GM23338 (cell line): ENCODE measurements around the gene DIPK1A. TPM values are rescaled to one million over a fixed set of nuclear protein-coding genes. Genes with fewer than 3 reads are reported as not detected.

ENCODE experiments used
- ATAC-seq: fragments of 200-7000 bp; cut with Tn5 transposase; 3 replicates; pipeline ENCODE4 v1.9.1; 2020
- DNase-seq: peaks from one replicate; pipeline ENCODE4 v3.0.0-alpha.2; 2015; ENCODE audit warnings: low spot score
- H2AFZ ChIP-seq: fragments of 200-600 bp; sonication (generic); 2 replicates; pipeline ENCODE4 v1.8.0; 2016; ENCODE audit warnings: antibody characterized with exemption, mild to moderate bottlenecking, moderate library complexity
- H3F3A ChIP-seq: fragments of 200-600 bp; sonication (generic); replicated peaks from 2 replicates; pipeline ENCODE4 v1.8.0; 2017; ENCODE audit warnings: antibody characterized with exemption, mixed run types, low read depth
- H3K27ac ChIP-seq: fragments of 200-600 bp; sonication (generic); 2 replicates; pipeline ENCODE4 v1.6.1; 2016; ENCODE audit warnings: low read depth
- H3K27me3 ChIP-seq: fragments of 200-600 bp; sonication (generic); 2 replicates; pipeline ENCODE4 v1.8.0; 2016; ENCODE audit warnings: mild to moderate bottlenecking, mixed run types, moderate library complexity; ENCODE audit not compliant: insufficient read depth
- H3K36me3 ChIP-seq: fragments of 200-600 bp; sonication (generic); 2 replicates; pipeline ENCODE4 v1.8.0; 2016; ENCODE audit warnings: mild to moderate bottlenecking; ENCODE audit not compliant: insufficient read depth
- H3K4me1 ChIP-seq: fragments of 200-600 bp; sonication (generic); 2 replicates; pipeline ENCODE4 v1.8.0; 2016; ENCODE audit warnings: mild to moderate bottlenecking, moderate library complexity; ENCODE audit not compliant: insufficient read depth
- H3K4me2 ChIP-seq: fragments of 200-600 bp; sonication (generic); 2 replicates; pipeline ENCODE4 v1.7.1; 2017; ENCODE audit warnings: mixed run types
- H3K4me3 ChIP-seq: fragments of 200-600 bp; sonication (generic); 2 replicates; pipeline ENCODE4 v1.6.1; 2016; ENCODE audit warnings: mixed run types
- H3K79me2 ChIP-seq: fragments of 200-600 bp; sonication (generic); replicated peaks from 2 replicates; pipeline ENCODE4 v1.8.0; 2017; ENCODE audit warnings: mild to moderate bottlenecking; ENCODE audit not compliant: insufficient read depth
- H3K9me2 ChIP-seq: fragments of 200-600 bp; sonication (generic); 2 replicates; pipeline ENCODE4 v1.8.0; 2017; ENCODE audit not compliant: insufficient read depth
- H4K20me1 ChIP-seq: fragments of 200-600 bp; sonication (generic); replicated peaks from 2 replicates; pipeline ENCODE4 v1.8.0; 2017; ENCODE audit warnings: mild to moderate bottlenecking; ENCODE audit not compliant: insufficient read depth
- H3K27ac Mint-ChIP-seq: 2 replicates; pipeline ENCODE4 v1.8.0; 2020; ENCODE audit warnings: inconsistent platforms, mild to moderate bottlenecking, moderate library complexity, mixed read lengths
- H3K27me3 Mint-ChIP-seq: 3 replicates; pipeline ENCODE4 v1.8.0; 2022; ENCODE audit warnings: low read depth, mild to moderate bottlenecking, moderate library complexity, mixed read lengths, inconsistent platforms; ENCODE audit not compliant: insufficient read depth, poor library complexity
- H3K36me3 Mint-ChIP-seq: 3 replicates; pipeline ENCODE4 v1.8.0; 2021; ENCODE audit warnings: low read depth, mild to moderate bottlenecking, inconsistent platforms, moderate library complexity, mixed read lengths
- H3K4me1 Mint-ChIP-seq: 3 replicates; pipeline ENCODE4 v1.8.0; 2020; ENCODE audit warnings: mild to moderate bottlenecking, inconsistent platforms, mixed read lengths
- H3K4me3 Mint-ChIP-seq: 3 replicates; pipeline ENCODE4 v1.8.0; 2021; ENCODE audit warnings: moderate library complexity, mild to moderate bottlenecking, inconsistent platforms, mixed read lengths
- H3K9me3 Mint-ChIP-seq: 3 replicates; pipeline ENCODE4 v1.8.0; 2020; ENCODE audit warnings: moderate library complexity, mild to moderate bottlenecking, inconsistent platforms, mixed read lengths
- CREB1 ChIP-seq: fragments of 250-450 bp; sonication (Bioruptor Pico); IDR thresholded peaks from 2 replicates; pipeline ENCODE4 v1.5.0; 2020; ENCODE audit warnings: low read depth, mild to moderate bottlenecking, moderate library complexity
- EZH2 ChIP-seq: fragments of 200-600 bp; sonication (generic); IDR thresholded peaks from one replicate; pipeline ENCODE4 v1.8.0; 2017; ENCODE audit warnings: antibody characterized with exemption, mild to moderate bottlenecking, low read depth; ENCODE audit not compliant: unreplicated experiment
- EZH2phosphoT487 ChIP-seq: fragments of 200-600 bp; sonication (generic); IDR thresholded peaks from one replicate; pipeline ENCODE4 v1.8.1; 2018; ENCODE audit warnings: antibody characterized with exemption; ENCODE audit not compliant: unreplicated experiment
- JUNB ChIP-seq: IDR thresholded peaks from one replicate; pipeline ENCODE4 v1.6.1; 2016; ENCODE audit warnings: antibody characterized with exemption; ENCODE audit not compliant: unreplicated experiment
- NANOG ChIP-seq: IDR thresholded peaks from 2 replicates; pipeline ENCODE4 v1.6.1; 2016; ENCODE audit warnings: antibody characterized with exemption, borderline replicate concordance
- POLR2AphosphoS5 ChIP-seq: IDR thresholded peaks from 2 replicates; pipeline ENCODE4 v1.6.1; 2016; ENCODE audit warnings: antibody characterized with exemption, low read depth
- STAT1 ChIP-seq: IDR thresholded peaks from one replicate; pipeline ENCODE4 v1.6.1; 2016; ENCODE audit warnings: antibody characterized with exemption; ENCODE audit not compliant: unreplicated experiment
- ZNF114 ChIP-seq: fragments of 250-450 bp; sonication (Bioruptor Pico); IDR thresholded peaks from 2 replicates; pipeline ENCODE4 v1.5.0; 2020; ENCODE audit warnings: mild to moderate bottlenecking, moderate library complexity
- ZNF331 ChIP-seq: fragments of 250-450 bp; sonication (Bioruptor Pico); IDR thresholded peaks from 2 replicates; pipeline ENCODE4 v1.5.0; 2020; ENCODE audit warnings: low read depth, mild to moderate bottlenecking, moderate library complexity
- polyA plus RNA-seq: library from polyadenylated mRNA; unstranded; fragments of >200 nt; fragmentation: Nextera tagmentation; extraction: Ambion mirVana; gene quantifications from 2 replicates; pipeline ENCODE4 v1.2.1, GENCODE V29; 2016
- total RNA-seq: library from RNA; depleted of rRNA; stranded (reverse); fragments of >200 nt; shearing (Covaris generic); gene quantifications from 2 replicates; pipeline ENCODE4 v1.2.3, GENCODE V29; 2014
- TF ChIP-seq, protein P1 (sequence below), 2 experiments: fragments of 200-600 bp in 1 of 2; sonication (generic) in 1 of 2; conservative IDR thresholded peaks; 2 replicates each; pipeline versions ENCODE4 v1.5.1 to v1.6.1; 2016 to 2017; ENCODE audit warnings: antibody characterized with exemption in 2 of 2, low read depth in 2 of 2, mild to moderate bottlenecking in 2 of 2, moderate library complexity in 1 of 2
- TF ChIP-seq, protein P2 (sequence below): IDR thresholded peaks from 2 replicates; pipeline ENCODE4 v1.6.1; 2016; ENCODE audit warnings: antibody characterized with exemption
- TF ChIP-seq, protein P3 (sequence below): fragments of 250-450 bp; sonication (Bioruptor Pico); IDR thresholded peaks from 2 replicates; pipeline ENCODE4 v1.5.0; 2020; ENCODE audit warnings: mild to moderate bottlenecking, moderate library complexity

The DIPK1A gene
- total and polyA plus RNA-seq, 2 experiments from 2014 or later, result 4.8 to 6.1 TPM

DNA sequence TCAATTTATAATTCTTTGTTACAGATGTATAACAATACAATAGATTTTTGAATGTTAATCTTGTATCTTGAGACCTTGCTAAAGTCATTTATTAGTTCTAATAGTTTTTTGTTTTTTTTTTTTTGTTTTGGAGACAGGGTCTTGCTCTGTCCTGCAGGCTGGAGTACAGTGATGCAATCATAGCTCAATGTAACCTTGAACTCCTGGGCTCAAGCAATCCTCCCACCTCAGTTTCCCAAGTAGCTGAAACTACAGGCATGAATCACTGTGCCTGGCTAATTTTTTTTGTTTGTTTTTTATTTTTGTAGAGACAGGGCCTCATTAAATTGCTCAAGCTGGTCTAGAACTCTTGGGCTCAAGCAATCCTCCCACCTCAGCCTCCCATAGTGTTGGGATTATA is 26.2 kb upstream of the DIPK1A start:
- no peaks in the 10 kb centered on the region for H3K27me3 ChIP-seq
- Mint-ChIP-seq H3K27ac (no peak overlapping the region), H3K36me3 (no peaks in the 10 kb centered on the region), H3K4me3 (no peak overlapping the region), H3K4me1 (no peaks in the 10 kb centered on the region), H3K27me3 (peaks cover 2% of the 10 kb centered on the region), H3K9me3 (no peaks in the 10 kb centered on the region)
- ATAC-seq (no peak), DNase-seq (no peak)
- no peak overlapping the region for H3K4me2 ChIP-seq
- no peak overlapping the region for H2AFZ ChIP-seq
- H3K79me2 ChIP-seq, result no peaks in the 10 kb centered on the region
- no peaks in the 10 kb centered on the region for H3K36me3 ChIP-seq
- no peak overlapping the region for H3K27ac ChIP-seq
- no peaks in the 10 kb centered on the region; the same call in 1 of the 2 replicates for H4K20me1 ChIP-seq
- no peaks in the 10 kb centered on the region for H3K9me2 ChIP-seq
- H3K4me3 ChIP-seq, result no peak overlapping the region
- H3F3A ChIP-seq, result no peaks in the 10 kb centered on the region
- TF ChIP-seq EZH2 (no peak), POLR2AphosphoS5 (no peak), JUNB (no peak), CREB1 (no peak), NANOG (no peak), ZNF331 (CRISPR knock-in tag) (no peak), STAT1 (no peak), EZH2phosphoT487 (no peak), ZNF114 (CRISPR knock-in tag) (no peak)
- TF ChIP-seq, protein P1, sequence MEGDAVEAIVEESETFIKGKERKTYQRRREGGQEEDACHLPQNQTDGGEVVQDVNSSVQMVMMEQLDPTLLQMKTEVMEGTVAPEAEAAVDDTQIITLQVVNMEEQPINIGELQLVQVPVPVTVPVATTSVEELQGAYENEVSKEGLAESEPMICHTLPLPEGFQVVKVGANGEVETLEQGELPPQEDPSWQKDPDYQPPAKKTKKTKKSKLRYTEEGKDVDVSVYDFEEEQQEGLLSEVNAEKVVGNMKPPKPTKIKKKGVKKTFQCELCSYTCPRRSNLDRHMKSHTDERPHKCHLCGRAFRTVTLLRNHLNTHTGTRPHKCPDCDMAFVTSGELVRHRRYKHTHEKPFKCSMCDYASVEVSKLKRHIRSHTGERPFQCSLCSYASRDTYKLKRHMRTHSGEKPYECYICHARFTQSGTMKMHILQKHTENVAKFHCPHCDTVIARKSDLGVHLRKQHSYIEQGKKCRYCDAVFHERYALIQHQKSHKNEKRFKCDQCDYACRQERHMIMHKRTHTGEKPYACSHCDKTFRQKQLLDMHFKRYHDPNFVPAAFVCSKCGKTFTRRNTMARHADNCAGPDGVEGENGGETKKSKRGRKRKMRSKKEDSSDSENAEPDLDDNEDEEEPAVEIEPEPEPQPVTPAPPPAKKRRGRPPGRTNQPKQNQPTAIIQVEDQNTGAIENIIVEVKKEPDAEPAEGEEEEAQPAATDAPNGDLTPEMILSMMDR (conservative IDR thresholded peaks at IDR 0.05; ENCODE audit: low read depth in 2 of 2), result no peak
- TF ChIP-seq, protein P2, sequence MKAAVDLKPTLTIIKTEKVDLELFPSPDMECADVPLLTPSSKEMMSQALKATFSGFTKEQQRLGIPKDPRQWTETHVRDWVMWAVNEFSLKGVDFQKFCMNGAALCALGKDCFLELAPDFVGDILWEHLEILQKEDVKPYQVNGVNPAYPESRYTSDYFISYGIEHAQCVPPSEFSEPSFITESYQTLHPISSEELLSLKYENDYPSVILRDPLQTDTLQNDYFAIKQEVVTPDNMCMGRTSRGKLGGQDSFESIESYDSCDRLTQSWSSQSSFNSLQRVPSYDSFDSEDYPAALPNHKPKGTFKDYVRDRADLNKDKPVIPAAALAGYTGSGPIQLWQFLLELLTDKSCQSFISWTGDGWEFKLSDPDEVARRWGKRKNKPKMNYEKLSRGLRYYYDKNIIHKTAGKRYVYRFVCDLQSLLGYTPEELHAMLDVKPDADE, result no peak
- TF ChIP-seq, protein P3, sequence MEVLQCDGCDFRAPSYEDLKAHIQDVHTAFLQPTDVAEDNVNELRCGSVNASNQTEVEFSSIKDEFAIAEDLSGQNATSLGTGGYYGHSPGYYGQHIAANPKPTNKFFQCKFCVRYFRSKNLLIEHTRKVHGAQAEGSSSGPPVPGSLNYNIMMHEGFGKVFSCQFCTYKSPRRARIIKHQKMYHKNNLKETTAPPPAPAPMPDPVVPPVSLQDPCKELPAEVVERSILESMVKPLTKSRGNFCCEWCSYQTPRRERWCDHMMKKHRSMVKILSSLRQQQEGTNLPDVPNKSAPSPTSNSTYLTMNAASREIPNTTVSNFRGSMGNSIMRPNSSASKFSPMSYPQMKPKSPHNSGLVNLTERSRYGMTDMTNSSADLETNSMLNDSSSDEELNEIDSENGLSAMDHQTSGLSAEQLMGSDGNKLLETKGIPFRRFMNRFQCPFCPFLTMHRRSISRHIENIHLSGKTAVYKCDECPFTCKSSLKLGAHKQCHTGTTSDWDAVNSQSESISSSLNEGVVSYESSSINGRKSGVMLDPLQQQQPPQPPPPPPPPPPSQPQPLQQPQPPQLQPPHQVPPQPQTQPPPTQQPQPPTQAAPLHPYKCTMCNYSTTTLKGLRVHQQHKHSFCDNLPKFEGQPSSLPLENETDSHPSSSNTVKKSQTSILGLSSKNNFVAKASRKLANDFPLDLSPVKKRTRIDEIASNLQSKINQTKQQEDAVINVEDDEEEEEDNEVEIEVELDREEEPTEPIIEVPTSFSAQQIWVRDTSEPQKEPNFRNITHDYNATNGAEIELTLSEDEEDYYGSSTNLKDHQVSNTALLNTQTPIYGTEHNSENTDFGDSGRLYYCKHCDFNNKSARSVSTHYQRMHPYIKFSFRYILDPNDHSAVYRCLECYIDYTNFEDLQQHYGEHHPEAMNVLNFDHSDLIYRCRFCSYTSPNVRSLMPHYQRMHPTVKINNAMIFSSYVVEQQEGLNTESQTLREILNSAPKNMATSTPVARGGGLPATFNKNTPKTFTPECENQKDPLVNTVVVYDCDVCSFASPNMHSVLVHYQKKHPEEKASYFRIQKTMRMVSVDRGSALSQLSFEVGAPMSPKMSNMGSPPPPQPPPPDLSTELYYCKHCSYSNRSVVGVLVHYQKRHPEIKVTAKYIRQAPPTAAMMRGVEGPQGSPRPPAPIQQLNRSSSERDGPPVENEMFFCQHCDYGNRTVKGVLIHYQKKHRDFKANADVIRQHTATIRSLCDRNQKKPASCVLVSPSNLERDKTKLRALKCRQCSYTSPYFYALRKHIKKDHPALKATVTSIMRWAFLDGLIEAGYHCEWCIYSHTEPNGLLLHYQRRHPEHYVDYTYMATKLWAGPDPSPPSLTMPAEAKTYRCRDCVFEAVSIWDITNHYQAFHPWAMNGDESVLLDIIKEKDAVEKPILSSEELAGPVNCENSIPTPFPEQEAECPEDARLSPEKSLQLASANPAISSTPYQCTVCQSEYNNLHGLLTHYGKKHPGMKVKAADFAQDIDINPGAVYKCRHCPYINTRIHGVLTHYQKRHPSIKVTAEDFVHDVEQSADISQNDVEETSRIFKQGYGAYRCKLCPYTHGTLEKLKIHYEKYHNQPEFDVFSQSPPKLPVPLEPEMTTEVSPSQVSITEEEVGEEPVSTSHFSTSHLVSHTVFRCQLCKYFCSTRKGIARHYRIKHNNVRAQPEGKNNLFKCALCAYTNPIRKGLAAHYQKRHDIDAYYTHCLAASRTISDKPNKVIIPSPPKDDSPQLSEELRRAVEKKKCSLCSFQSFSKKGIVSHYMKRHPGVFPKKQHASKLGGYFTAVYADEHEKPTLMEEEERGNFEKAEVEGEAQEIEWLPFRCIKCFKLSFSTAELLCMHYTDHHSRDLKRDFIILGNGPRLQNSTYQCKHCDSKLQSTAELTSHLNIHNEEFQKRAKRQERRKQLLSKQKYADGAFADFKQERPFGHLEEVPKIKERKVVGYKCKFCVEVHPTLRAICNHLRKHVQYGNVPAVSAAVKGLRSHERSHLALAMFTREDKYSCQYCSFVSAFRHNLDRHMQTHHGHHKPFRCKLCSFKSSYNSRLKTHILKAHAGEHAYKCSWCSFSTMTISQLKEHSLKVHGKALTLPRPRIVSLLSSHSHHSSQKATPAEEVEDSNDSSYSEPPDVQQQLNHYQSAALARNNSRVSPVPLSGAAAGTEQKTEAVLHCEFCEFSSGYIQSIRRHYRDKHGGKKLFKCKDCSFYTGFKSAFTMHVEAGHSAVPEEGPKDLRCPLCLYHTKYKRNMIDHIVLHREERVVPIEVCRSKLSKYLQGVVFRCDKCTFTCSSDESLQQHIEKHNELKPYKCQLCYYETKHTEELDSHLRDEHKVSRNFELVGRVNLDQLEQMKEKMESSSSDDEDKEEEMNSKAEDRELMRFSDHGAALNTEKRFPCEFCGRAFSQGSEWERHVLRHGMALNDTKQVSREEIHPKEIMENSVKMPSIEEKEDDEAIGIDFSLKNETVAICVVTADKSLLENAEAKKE (CRISPR knock-in tag), result no peak
- no peaks in the 10 kb centered on the region for H3K4me1 ChIP-seq
